PC-9 (cell line): ENCODE measurements around the gene SORBS1.

ENCODE experiments used
- EZH2 ChIP-seq: fragments of 200-600 bp; sonication (generic); IDR thresholded peaks from 2 replicates; pipeline ENCODE4 v1.8.0; 2017; ENCODE audit warnings: antibody characterized with exemption, low read depth
- TF ChIP-seq, protein P1 (sequence below): fragments of 200-600 bp; sonication (generic); conservative IDR thresholded peaks from 2 replicates; pipeline ENCODE4 v1.6.1; 2017; ENCODE audit warnings: mixed run types, antibody characterized with exemption, mild to moderate bottlenecking, moderate library complexity

- TF ChIP-seq EZH2, result no peak
- TF ChIP-seq, protein P1, sequence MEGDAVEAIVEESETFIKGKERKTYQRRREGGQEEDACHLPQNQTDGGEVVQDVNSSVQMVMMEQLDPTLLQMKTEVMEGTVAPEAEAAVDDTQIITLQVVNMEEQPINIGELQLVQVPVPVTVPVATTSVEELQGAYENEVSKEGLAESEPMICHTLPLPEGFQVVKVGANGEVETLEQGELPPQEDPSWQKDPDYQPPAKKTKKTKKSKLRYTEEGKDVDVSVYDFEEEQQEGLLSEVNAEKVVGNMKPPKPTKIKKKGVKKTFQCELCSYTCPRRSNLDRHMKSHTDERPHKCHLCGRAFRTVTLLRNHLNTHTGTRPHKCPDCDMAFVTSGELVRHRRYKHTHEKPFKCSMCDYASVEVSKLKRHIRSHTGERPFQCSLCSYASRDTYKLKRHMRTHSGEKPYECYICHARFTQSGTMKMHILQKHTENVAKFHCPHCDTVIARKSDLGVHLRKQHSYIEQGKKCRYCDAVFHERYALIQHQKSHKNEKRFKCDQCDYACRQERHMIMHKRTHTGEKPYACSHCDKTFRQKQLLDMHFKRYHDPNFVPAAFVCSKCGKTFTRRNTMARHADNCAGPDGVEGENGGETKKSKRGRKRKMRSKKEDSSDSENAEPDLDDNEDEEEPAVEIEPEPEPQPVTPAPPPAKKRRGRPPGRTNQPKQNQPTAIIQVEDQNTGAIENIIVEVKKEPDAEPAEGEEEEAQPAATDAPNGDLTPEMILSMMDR, result no peak
These were observed 122.4 kb downstream of the SORBS1 start for GRCh38 chr10:95438781-95439180.
